DOHH2 (cell line): ENCODE data around the gene NTF4.

Experiments
- H3F3A ChIP-seq: fragments of 200-600 bp; sonication (generic), shearing (Covaris generic); 2 replicates; pipeline ENCODE4 v1.6.0; 2016; ENCODE audit warnings: antibody characterized with exemption, mild to moderate bottlenecking; ENCODE audit not compliant: control insufficient read depth, insufficient read depth
- H3K27ac ChIP-seq: fragments of 200-600 bp; sonication (generic); 2 replicates; pipeline ENCODE4 v1.5.1; 2014; ENCODE audit warnings: low read depth, mild to moderate bottlenecking, low read length, moderate library complexity
- H3K27me3 ChIP-seq: fragments of 200-600 bp; sonication (generic); 2 replicates; pipeline ENCODE4 v1.6.1; 2014; ENCODE audit warnings: mild to moderate bottlenecking, low read length, mixed read lengths; ENCODE audit not compliant: control insufficient read depth
- H3K36me3 ChIP-seq: fragments of 200-600 bp; sonication (generic); 2 replicates; pipeline ENCODE4 v1.6.1; 2014; ENCODE audit warnings: mild to moderate bottlenecking, low read length, moderate library complexity, mixed read lengths; ENCODE audit not compliant: control insufficient read depth
- H3K4me1 ChIP-seq: fragments of 200-600 bp; sonication (generic); 2 replicates; pipeline ENCODE4 v1.6.1; 2014; ENCODE audit warnings: mild to moderate bottlenecking, low read length, mixed read lengths; ENCODE audit not compliant: control insufficient read depth
- H3K4me2 ChIP-seq: fragments of 200-600 bp; sonication (generic); 2 replicates; pipeline ENCODE4 v1.6.0; 2014; ENCODE audit warnings: mild to moderate bottlenecking, low read length, moderate library complexity
- H3K4me3 ChIP-seq: fragments of 200-600 bp; sonication (generic); 2 replicates; pipeline ENCODE4 v1.5.1; 2014; ENCODE audit warnings: mild to moderate bottlenecking, low read length, mixed read lengths
- H3K79me2 ChIP-seq: fragments of 200-600 bp; sonication (generic); 2 replicates; pipeline ENCODE4 v1.6.1; 2014; ENCODE audit warnings: mild to moderate bottlenecking, low read length, mixed read lengths; ENCODE audit not compliant: control insufficient read depth
- H3K9me2 ChIP-seq: fragments of 200-600 bp; sonication (generic); replicated peaks from 2 replicates; pipeline ENCODE4 v1.6.1; 2014; ENCODE audit warnings: mild to moderate bottlenecking, low read length, mixed read lengths; ENCODE audit not compliant: control insufficient read depth
- H3K9me3 ChIP-seq: fragments of 200-600 bp; sonication (generic); 2 replicates; pipeline ENCODE4 v1.6.1; 2014; ENCODE audit warnings: antibody characterized with exemption, low read length, mixed read lengths; ENCODE audit not compliant: control insufficient read depth, insufficient read depth
- H4K20me1 ChIP-seq: fragments of 200-600 bp; sonication (generic); 2 replicates; pipeline ENCODE4 v1.6.0; 2014; ENCODE audit warnings: low read depth, mild to moderate bottlenecking, antibody characterized with exemption, low read length, moderate library complexity; ENCODE audit not compliant: control insufficient read depth, insufficient read depth
- EZH2phosphoT487 ChIP-seq: fragments of 200-600 bp; sonication (generic); IDR thresholded peaks from 2 replicates; pipeline ENCODE4 v1.6.1; 2017; ENCODE audit warnings: borderline replicate concordance, mild to moderate bottlenecking, antibody characterized with exemption, low read length, moderate library complexity, mixed read lengths
- TF ChIP-seq, protein P1 (sequence below): fragments of 200-600 bp; sonication (generic); IDR thresholded peaks from one replicate; pipeline ENCODE4 v1.5.1; 2014; ENCODE audit warnings: antibody characterized with exemption, mild to moderate bottlenecking, low read depth, low read length; ENCODE audit not compliant: poor library complexity, severe bottlenecking

The NTF4 gene

GRCh38 chr19:49022116-49022515 is 42.5 kb downstream of the NTF4 start:
- TF ChIP-seq, protein P1, sequence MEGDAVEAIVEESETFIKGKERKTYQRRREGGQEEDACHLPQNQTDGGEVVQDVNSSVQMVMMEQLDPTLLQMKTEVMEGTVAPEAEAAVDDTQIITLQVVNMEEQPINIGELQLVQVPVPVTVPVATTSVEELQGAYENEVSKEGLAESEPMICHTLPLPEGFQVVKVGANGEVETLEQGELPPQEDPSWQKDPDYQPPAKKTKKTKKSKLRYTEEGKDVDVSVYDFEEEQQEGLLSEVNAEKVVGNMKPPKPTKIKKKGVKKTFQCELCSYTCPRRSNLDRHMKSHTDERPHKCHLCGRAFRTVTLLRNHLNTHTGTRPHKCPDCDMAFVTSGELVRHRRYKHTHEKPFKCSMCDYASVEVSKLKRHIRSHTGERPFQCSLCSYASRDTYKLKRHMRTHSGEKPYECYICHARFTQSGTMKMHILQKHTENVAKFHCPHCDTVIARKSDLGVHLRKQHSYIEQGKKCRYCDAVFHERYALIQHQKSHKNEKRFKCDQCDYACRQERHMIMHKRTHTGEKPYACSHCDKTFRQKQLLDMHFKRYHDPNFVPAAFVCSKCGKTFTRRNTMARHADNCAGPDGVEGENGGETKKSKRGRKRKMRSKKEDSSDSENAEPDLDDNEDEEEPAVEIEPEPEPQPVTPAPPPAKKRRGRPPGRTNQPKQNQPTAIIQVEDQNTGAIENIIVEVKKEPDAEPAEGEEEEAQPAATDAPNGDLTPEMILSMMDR: no peak
- no peak for TF ChIP-seq EZH2phosphoT487
- no peak overlapping the region for H3K27ac ChIP-seq
- no peak overlapping the region for H3K4me3 ChIP-seq
- peaks cover 45% of the 10 kb centered on the region for H3K4me1 ChIP-seq
- peaks cover 14% of the 10 kb centered on the region for H3K27me3 ChIP-seq
- no peaks in the 10 kb centered on the region for H3K9me3 ChIP-seq
- H4K20me1 ChIP-seq: no peaks in the 10 kb centered on the region
- H3F3A ChIP-seq: peaks cover 3% of the 10 kb centered on the region; the same call in 1 of the 2 replicates
- no peaks in the 10 kb centered on the region for H3K79me2 ChIP-seq
- H3K9me2 ChIP-seq: no peaks in the 10 kb centered on the region
- H3K4me2 ChIP-seq: no peak overlapping the region
- H3K36me3 ChIP-seq: no peaks in the 10 kb centered on the region

DNA sequence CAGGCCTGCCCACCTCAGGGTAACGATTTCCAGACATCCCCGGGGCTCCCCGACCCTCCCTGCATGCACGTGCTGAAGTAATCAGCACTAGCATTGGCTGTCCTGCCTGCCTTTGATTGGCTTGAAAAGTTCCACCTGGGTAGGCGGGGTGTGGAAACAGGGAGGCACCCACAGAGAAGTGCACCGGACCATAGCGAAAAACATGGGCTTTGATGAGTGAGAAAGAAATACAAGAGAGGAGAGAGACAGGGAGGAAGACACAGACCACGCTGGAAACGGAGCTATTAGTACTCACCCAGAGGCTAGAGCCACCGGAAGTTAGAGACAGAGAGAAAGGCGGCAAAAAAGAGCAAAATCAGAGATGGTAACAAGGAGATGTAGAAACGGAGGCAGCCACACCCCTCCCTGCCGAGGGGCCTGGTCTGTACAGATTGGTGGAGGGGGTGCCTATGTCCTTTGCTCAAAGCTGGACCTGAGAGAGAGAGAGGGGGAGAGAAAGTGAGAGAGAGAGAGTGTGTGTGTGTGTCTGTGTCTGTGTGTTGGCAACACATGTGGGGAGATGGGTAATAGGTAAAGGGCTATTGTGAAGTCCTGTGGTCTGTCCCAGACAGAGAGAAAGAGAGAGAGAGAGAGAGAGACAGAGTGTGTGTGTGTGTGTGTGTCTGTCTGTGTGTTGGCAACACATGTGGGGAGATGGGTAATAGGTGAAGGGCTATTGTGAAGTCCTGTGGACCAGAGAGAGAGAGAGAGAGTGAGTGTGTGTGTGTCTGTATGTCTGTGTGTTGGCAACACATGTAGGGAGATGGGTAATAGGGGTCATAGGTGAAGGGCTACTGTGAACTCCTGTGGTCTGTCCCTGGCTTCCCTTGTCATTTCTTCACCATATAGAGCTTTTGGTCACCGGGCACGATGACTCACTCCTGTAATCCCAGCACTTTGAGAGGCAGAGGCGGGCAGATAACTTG is 43.4 kb downstream of the NTF4 start:
- Histone ChIP-seq H3K9me2 (no peaks in the 10 kb centered on the region), H4K20me1 (no peaks in the 10 kb centered on the region), H3K36me3 (peaks cover 2% of the 10 kb centered on the region; the same call in 1 of the 2 replicates), H3K4me1 (peaks cover 45% of the 10 kb centered on the region), H3F3A (peaks cover 3% of the 10 kb centered on the region; the same call in 1 of the 2 replicates), H3K27ac (no peak overlapping the region), H3K27me3 (peaks cover 14% of the 10 kb centered on the region), H3K4me3 (peak overlapping the region; percentile 39), H3K4me2 (peak overlapping the region; percentile 62), H3K79me2 (no peaks in the 10 kb centered on the region), H3K9me3 (no peaks in the 10 kb centered on the region)
- no peak for TF ChIP-seq EZH2phosphoT487
- TF ChIP-seq, protein P1: no peak

DNA sequence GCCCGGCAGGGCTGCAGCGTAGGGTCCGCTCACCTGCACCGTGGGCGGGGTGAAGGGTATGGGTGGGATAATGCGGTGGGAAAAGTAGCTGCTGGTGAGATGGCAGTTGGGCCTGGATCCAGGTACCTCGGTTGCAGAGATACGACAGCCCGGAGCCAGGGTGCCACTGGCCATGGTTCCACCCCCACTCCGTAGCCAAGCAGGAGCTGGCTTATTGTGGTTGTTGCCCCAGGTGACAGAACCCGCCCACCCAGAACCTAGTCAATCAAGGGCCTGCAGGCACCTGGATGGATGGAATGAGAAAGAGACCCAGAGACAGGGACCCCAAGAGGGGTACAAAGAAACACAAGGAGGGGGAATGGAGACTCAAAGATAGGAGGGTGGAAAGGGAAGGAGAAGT is 44.3 kb downstream of the NTF4 start:
- peaks cover 14% of the 10 kb centered on the region for H3K27me3 ChIP-seq
- TF ChIP-seq EZH2phosphoT487: no peak
- TF ChIP-seq, protein P1: no peak
- H3K9me2 ChIP-seq: no peaks in the 10 kb centered on the region
- peak overlapping the region; percentile 39; the same call in 1 of the 2 replicates for H3K4me3 ChIP-seq
- no peaks in the 10 kb centered on the region for H3K9me3 ChIP-seq
- peaks cover 45% of the 10 kb centered on the region for H3K4me1 ChIP-seq
- H4K20me1 ChIP-seq: no peaks in the 10 kb centered on the region
- no peak overlapping the region for H3K27ac ChIP-seq
- peak overlapping the region; percentile 62 for H3K4me2 ChIP-seq
- no peaks in the 10 kb centered on the region for H3K79me2 ChIP-seq
- H3F3A ChIP-seq: peaks cover 3% of the 10 kb centered on the region; the same call in 1 of the 2 replicates
- H3K36me3 ChIP-seq: peaks cover 9% of the 10 kb centered on the region
